OCI-LY7 (cell line): ENCODE measurements around the gene MROH9. TPM values are rescaled to one million over a fixed set of nuclear protein-coding genes. Genes with fewer than 3 reads are reported as not detected.

Experiments used
- BruUV-seq: library from RNA; stranded (reverse); fragments of 400-500 nt; replicated peaks from 2 replicates; lab custom pipeline; 2021; lab: Mats Ljungman, UMichigan
- CTCF ChIA-PET: fragments of 300-600 bp; sonication (Branson Sonifier 250); formaldehyde crosslinking; loops from one replicate; lab custom pipeline; 2022; ENCODE audit warnings: antibody characterized with exemption; ENCODE audit not compliant: unreplicated experiment; lab: Charles Lee
- POLR2A ChIA-PET: fragments of 300-600 bp; sonication (Branson Sonifier 250); formaldehyde crosslinking; loops from one replicate; lab custom pipeline; 2022; ENCODE audit warnings: antibody characterized with exemption; lab: Charles Lee
- DNase-seq: peaks from one replicate; pipeline ENCODE4 v3.0.0-alpha.2; 2015; ENCODE audit warnings: low spot score
- H2AFZ ChIP-seq: fragments of 200-600 bp; sonication (generic), shearing (Covaris generic); 2 replicates; pipeline ENCODE4 v1.6.1; 2014; ENCODE audit warnings: mild to moderate bottlenecking, antibody characterized with exemption, low read length, moderate library complexity
- H3K27ac ChIP-seq: fragments of 200-600 bp; sonication (generic); 2 replicates; pipeline ENCODE4 v1.5.1; 2014; ENCODE audit warnings: mixed run types, low read depth, mild to moderate bottlenecking, moderate library complexity, low read length, inconsistent platforms; ENCODE audit not compliant: poor library complexity, severe bottlenecking
- H3K36me3 ChIP-seq: fragments of 200-600 bp; sonication (generic); 2 replicates; pipeline ENCODE4 v1.6.1; 2014; ENCODE audit warnings: mild to moderate bottlenecking, antibody characterized with exemption, low read length, moderate library complexity, mixed read lengths; ENCODE audit not compliant: insufficient read depth
- H3K4me1 ChIP-seq: fragments of 200-600 bp; sonication (generic); 2 replicates; pipeline ENCODE4 v1.5.1; 2014; ENCODE audit warnings: mild to moderate bottlenecking, low read length; ENCODE audit not compliant: insufficient read depth, poor library complexity, severe bottlenecking
- H3K4me2 ChIP-seq: fragments of 200-600 bp; sonication (generic); 2 replicates; pipeline ENCODE4 v1.6.1; 2014; ENCODE audit warnings: mild to moderate bottlenecking, low read length
- H3K4me3 ChIP-seq: fragments of 200-600 bp; sonication (generic); 2 replicates; pipeline ENCODE4 v1.5.1; 2014; ENCODE audit warnings: mild to moderate bottlenecking, low read depth, low read length; ENCODE audit not compliant: poor library complexity, severe bottlenecking
- H3K79me2 ChIP-seq: fragments of 200-600 bp; sonication (generic); 2 replicates; pipeline ENCODE4 v1.6.1; 2016; ENCODE audit warnings: low read depth, mild to moderate bottlenecking, low read length, moderate library complexity, mixed read lengths; ENCODE audit not compliant: insufficient read depth
- H3K9me2 ChIP-seq: fragments of 200-600 bp; sonication (generic); 2 replicates; pipeline ENCODE4 v1.6.1; 2016; ENCODE audit warnings: mild to moderate bottlenecking, low read length, mixed read lengths; ENCODE audit not compliant: insufficient read depth
- H3K9me3 ChIP-seq: fragments of 200-600 bp; sonication (generic); 2 replicates; pipeline ENCODE4 v1.6.1; 2014; ENCODE audit warnings: mild to moderate bottlenecking, mixed run types, low read length, mixed read lengths
- H4K20me1 ChIP-seq: fragments of 200-600 bp; sonication (generic); 2 replicates; pipeline ENCODE4 v1.6.1; 2014; ENCODE audit warnings: mild to moderate bottlenecking, antibody characterized with exemption, low read length, moderate library complexity, mixed read lengths; ENCODE audit not compliant: insufficient read depth
- CTCF ChIP-seq: fragments of 200-600 bp; sonication (generic); conservative IDR thresholded peaks from 2 replicates; pipeline ENCODE4 v1.5.1; 2014; ENCODE audit warnings: mild to moderate bottlenecking, antibody characterized with exemption, low read length, moderate library complexity, mixed read lengths
- EZH2phosphoT487 ChIP-seq: fragments of 200-600 bp; sonication (generic); IDR thresholded peaks from 2 replicates; pipeline ENCODE4 v1.6.1; 2018; ENCODE audit warnings: low read depth, borderline replicate concordance, mild to moderate bottlenecking, mixed run types, antibody characterized with exemption, low read length, moderate library complexity, mixed read lengths
- intact Hi-C: fragments of 100-400 bp; cut with micrococcal nuclease; formaldehyde crosslinking; loops from one replicate; pipeline ENCODE4 v1.10.0; 2022; ENCODE audit not compliant: unreplicated experiment
- total RNA-seq, 2 experiments: library from RNA; depleted of rRNA in 1 of 2; stranded (reverse); fragments of >200 nt in 1 of 2; shearing (Covaris generic) in 1 of 2; gene quantifications; 2 replicates each; pipeline ENCODE4 v1.2.3, GENCODE V29; 2014 to 2022

MROH9 gene
- total RNA-seq, 2 experiments from 2014 or later, result not detected

GRCh38 chr1:170893655-170894297, 41.6 kb upstream of the MROH9 start:
- Histone ChIP-seq H3K27ac (no peak overlapping the region), H2AFZ (no peak overlapping the region), H3K9me2 (no peaks in the 10 kb centered on the region), H3K9me3 (no peaks in the 10 kb centered on the region), H3K4me1 (no peaks in the 10 kb centered on the region), H4K20me1 (no peaks in the 10 kb centered on the region), H3K79me2 (no peaks in the 10 kb centered on the region), H3K4me3 (no peak overlapping the region), H3K4me2 (no peak overlapping the region), H3K36me3 (no peaks in the 10 kb centered on the region)
- ChIA-PET CTCF (no interaction called here), POLR2A (no interaction called here)
- no peak for TF ChIP-seq EZH2phosphoT487
- no peak for TF ChIP-seq CTCF
- intact Hi-C loops, result no loop called here
- DNase-seq, result no peak
- BruUV-seq, result no TSS peak

- Histone ChIP-seq H2AFZ (no peak overlapping the region), H4K20me1 (no peaks in the 10 kb centered on the region), H3K79me2 (no peaks in the 10 kb centered on the region), H3K36me3 (no peaks in the 10 kb centered on the region), H3K4me1 (no peaks in the 10 kb centered on the region), H3K9me3 (no peaks in the 10 kb centered on the region), H3K4me2 (no peak overlapping the region), H3K27ac (no peak overlapping the region), H3K9me2 (no peaks in the 10 kb centered on the region), H3K4me3 (no peak overlapping the region)
- ChIA-PET CTCF (no interaction called here), POLR2A (interaction anchor here (0.7 to 1.2 kb wide), 2 partner anchors 210 to 528 kb away, joined by 3 read pairs; no protein-coding TSS in a partner anchor)
- TF ChIP-seq EZH2phosphoT487 (no peak), CTCF (no peak)
- intact Hi-C loops, result no loop called here
- no TSS peak for BruUV-seq
- no peak for DNase-seq
Observed at GRCh38 chr1:170903961-170904360, 31.4 kb upstream of the MROH9 start.

GRCh38 chr1:170908942-170909341, 26.4 kb upstream of the MROH9 start:
- ChIA-PET CTCF (no interaction called here), POLR2A (interaction anchor here (0.6 to 1.3 kb wide), 5 partner anchors 11 to 1460 kb away, joined by 3 to 4 read pairs (median 3); no protein-coding TSS in a partner anchor)
- H3K4me2 ChIP-seq, result no peak overlapping the region
- no peaks in the 10 kb centered on the region for H3K4me1 ChIP-seq
- H3K27ac ChIP-seq, result no peak overlapping the region
- no peaks in the 10 kb centered on the region for H4K20me1 ChIP-seq
- no TSS peak for BruUV-seq
- DNase-seq, result no peak
- no peaks in the 10 kb centered on the region for H3K9me3 ChIP-seq
- no peak overlapping the region for H2AFZ ChIP-seq
- intact Hi-C loops, result no loop called here
- TF ChIP-seq CTCF (no peak), EZH2phosphoT487 (no peak)
- H3K9me2 ChIP-seq, result no peaks in the 10 kb centered on the region
- no peak overlapping the region for H3K4me3 ChIP-seq
- no peaks in the 10 kb centered on the region for H3K36me3 ChIP-seq
- no peaks in the 10 kb centered on the region for H3K79me2 ChIP-seq
